ENCODE measurements around the gene HTN1. TPM values are rescaled to one million over a fixed set of nuclear protein-coding genes. Genes with fewer than 3 reads are reported as not detected.

The HTN1 gene
- total RNA-seq, 1 experiment from 2014 or later, result not detected

GRCh38 chr4:70002507-70002906 is 47.7 kb upstream of the HTN1 start:
- Histone ChIP-seq H3K4me1 (ENCODE audit: control insufficient read depth in 1 of 2, insufficient read depth in 2 of 2, low read length in 2 of 2) (no peaks in the 10 kb centered on the region), H3K9me3 (ENCODE audit: control insufficient read depth in 1 of 2, insufficient read depth in 1 of 2, low read depth in 1 of 2, low read length in 2 of 2) (no peaks in the 10 kb centered on the region), H3K36me3 (ENCODE audit: control insufficient read depth in 1 of 2, insufficient read depth in 2 of 2, low read length in 2 of 2) (no peaks in the 10 kb centered on the region), H3K4me3 (replicated peaks in 1 of 2; ENCODE audit: low read depth in 1 of 2, low read length in 2 of 2) (no peak overlapping the region), H4K20me1 (ENCODE audit: insufficient read depth) (no peaks in the 10 kb centered on the region), H2AFZ (ENCODE audit: low read depth, low read length, poor library complexity, severe bottlenecking) (no peak overlapping the region), H3K27me3 (ENCODE audit: insufficient read depth, low read length) (no peaks in the 10 kb centered on the region), H3K4me2 (ENCODE audit: low read length) (no peak overlapping the region), H3K79me2 (ENCODE audit: insufficient read depth, low read length) (no peaks in the 10 kb centered on the region), H3K9ac (ENCODE audit: low read length) (no peak overlapping the region), H3K9me2 (ENCODE audit: insufficient read depth) (no peaks in the 10 kb centered on the region), H3K27ac (ENCODE audit: low read depth, low read length) (no peak overlapping the region)
- TF ChIP-seq ATF3 (IDR thresholded peaks at IDR 0.05), result no peak
- no peak for TF ChIP-seq EGR1 (IDR thresholded peaks at IDR 0.05; ENCODE audit: low read depth)
- TF ChIP-seq EZH2 (IDR thresholded peaks at IDR 0.05), result no peak
- no peak for TF ChIP-seq TCF7L2 (IDR thresholded peaks at IDR 0.05; ENCODE audit: borderline replicate concordance, extremely low read depth, insufficient read depth, insufficient read length)
- TF ChIP-seq FOSL1 (IDR thresholded peaks at IDR 0.05; ENCODE audit: low read depth), result no peak
- no peak for TF ChIP-seq YY1 (IDR thresholded peaks at IDR 0.05; ENCODE audit: extremely low read depth, insufficient replicate concordance, low read depth, low read length)
- no peak for TF ChIP-seq CEBPB (IDR thresholded peaks at IDR 0.05; ENCODE audit: low read depth)
- no peak for TF ChIP-seq EZH2phosphoT487 (IDR thresholded peaks at IDR 0.05; ENCODE audit: borderline replicate concordance)
- TF ChIP-seq REST (IDR thresholded peaks at IDR 0.05; ENCODE audit: low read depth), result no peak
- no peak for TF ChIP-seq CBX3 (IDR thresholded peaks at IDR 0.05; ENCODE audit: low read depth)
- TF ChIP-seq RAD21 (IDR thresholded peaks at IDR 0.05; ENCODE audit: low read depth), result no peak
- TF ChIP-seq SRF (IDR thresholded peaks at IDR 0.05; ENCODE audit: low read depth), result no peak
- TF ChIP-seq ZFX (IDR thresholded peaks at IDR 0.05), result no peak
- no peak for DNase-seq (ENCODE audit: low read depth, low spot score)
- ChIA-PET CTCF (no interaction called here), RAD21 (ENCODE audit: low non-redundant PET in 1 of 2, low total read pairs in 2 of 2, uncharacterized antibody in 2 of 2, unreplicated experiment in 2 of 2) (no interaction called here), POLR2A (no interaction called here)
- ATAC-seq, result no peak
- intact Hi-C loops (cut with micrococcal nuclease), result no loop called here
- BruUV-seq (replicated peaks), result no TSS peak

Data from HCT116 (cell line).